T-cell (primary cell): ENCODE data around the gene CFAP46. TPM values are rescaled to one million over a fixed set of nuclear protein-coding genes. Genes with fewer than 3 reads are reported as not detected.

ENCODE experiments used
- ATAC-seq, 4 experiments: fragments of 200-7000 bp in 3 of 4; fragments of 150-1000 bp in 1 of 4; cut with Tn5 transposase; replicated peaks in 1 of 4; 1 replicate in 3 of 4; 2 replicates in 1 of 4; pipeline ENCODE4 v1.10.0; 2021; ENCODE audit warnings: moderate library complexity in 3 of 4, mild to moderate bottlenecking in 2 of 4, moderate number of reproducible peaks in 1 of 4
- CTCF ChIA-PET, 2 donors: fragments of 300-600 bp; sonication (Branson Sonifier 250); formaldehyde crosslinking; loops; one replicate each; lab custom pipeline; 2022; ENCODE audit warnings: antibody characterized with exemption in 2 of 2; lab: Charles Lee
- POLR2A ChIA-PET, 2 donors: fragments of 300-600 bp; sonication (Branson Sonifier 250); formaldehyde crosslinking; loops; one replicate each; lab custom pipeline; 2022; ENCODE audit warnings: antibody characterized with exemption in 2 of 2; lab: Charles Lee
- DNase-seq, 35 experiments: peaks; one replicate each; pipeline versions ENCODE4 v3.0.0 to v3.0.0-alpha.2; 2013 to 2023
- H3K27ac ChIP-seq: one replicate; pipeline ENCODE4 v1.5.1; 2013; ENCODE audit warnings: low read length
- H3K27me3 ChIP-seq, 2 experiments: replicated peaks in 1 of 2; 1 replicate in 1 of 2; 2 replicates in 1 of 2; pipeline versions ENCODE4 v1.6.1 to v1.7.0; 2013; ENCODE audit warnings: low read length in 1 of 2, mixed read lengths in 1 of 2; ENCODE audit not compliant: control insufficient read depth in 2 of 2, insufficient read depth in 2 of 2; ENCODE audit errors: extremely low read depth in 1 of 2
- H3K36me3 ChIP-seq, 2 donors: 1 replicate in 1 of 2; 2 replicates in 1 of 2; pipeline versions ENCODE4 v1.6.1 to v1.7.0; 2013; ENCODE audit warnings: low read length in 1 of 2; ENCODE audit not compliant: control insufficient read depth in 2 of 2, insufficient read depth in 1 of 2; ENCODE audit errors: extremely low read depth in 1 of 2
- H3K4me1 ChIP-seq, 2 experiments: 1 replicate in 1 of 2; 2 replicates in 1 of 2; pipeline versions ENCODE4 v1.6.1 to v1.7.0; 2013; ENCODE audit warnings: low read length in 2 of 2, mixed read lengths in 1 of 2; ENCODE audit not compliant: insufficient read depth in 2 of 2, control insufficient read depth in 1 of 2; ENCODE audit errors: extremely low read depth in 1 of 2
- H3K4me3 ChIP-seq, 2 donors: 1 replicate in 1 of 2; 2 replicates in 1 of 2; pipeline versions ENCODE4 v1.5.1 to v1.7.0; 2013; ENCODE audit warnings: mild to moderate bottlenecking in 2 of 2, low read length in 1 of 2, moderate library complexity in 1 of 2; ENCODE audit not compliant: control insufficient read depth in 1 of 2; ENCODE audit errors: extremely low read depth in 1 of 2
- H3K9me3 ChIP-seq: 2 replicates; pipeline ENCODE4 v1.7.0; 2013
- H3K27ac Mint-ChIP-seq, 2 donors: one replicate each; pipeline ENCODE4 v1.8.0; 2020 to 2021; ENCODE audit warnings: mild to moderate bottlenecking in 2 of 2, mixed read lengths in 2 of 2
- H3K27me3 Mint-ChIP-seq, 2 donors: one replicate each; pipeline ENCODE4 v1.8.0; 2021 to 2022; ENCODE audit warnings: mixed read lengths in 2 of 2
- H3K36me3 Mint-ChIP-seq: one replicate; pipeline ENCODE4 v1.8.0; 2021; ENCODE audit warnings: mixed read lengths
- H3K4me1 Mint-ChIP-seq, 3 donors: one replicate each; pipeline ENCODE4 v1.8.0; 2020 to 2022; ENCODE audit warnings: mixed read lengths in 3 of 3, mild to moderate bottlenecking in 1 of 3
- H3K4me3 Mint-ChIP-seq, 3 donors: one replicate each; pipeline ENCODE4 v1.8.0; 2020 to 2022; ENCODE audit warnings: mild to moderate bottlenecking in 3 of 3, mixed read lengths in 3 of 3, moderate library complexity in 3 of 3
- H3K9me3 Mint-ChIP-seq, 3 donors: one replicate each; pipeline ENCODE4 v1.8.0; 2020 to 2022; ENCODE audit warnings: mixed read lengths in 3 of 3
- WGBS: methylation state at CpG from one replicate; pipeline ENCODE4 v1.1.5; 2013; ENCODE audit warnings: missing lambda C conversion rate; ENCODE audit not compliant: insufficient coverage; 5-methylcytosine and 5-hydroxymethylcytosine counted together
- total RNA-seq, 35 experiments: library from RNA in 6 of 35; stranded (reverse) in 6 of 35; fragments of 120-200 nt in 1 of 35; gene quantifications; one replicate each; pipeline versions ENCODE4 v1.2.1 to v1.2.4 and lab custom pipeline; 2013 to 2026

The CFAP46 gene
- total RNA-seq, 5 donors from 2014 or later (not counting 1 experiment from before 2014, with no cell fraction given) = not detected

DNA sequence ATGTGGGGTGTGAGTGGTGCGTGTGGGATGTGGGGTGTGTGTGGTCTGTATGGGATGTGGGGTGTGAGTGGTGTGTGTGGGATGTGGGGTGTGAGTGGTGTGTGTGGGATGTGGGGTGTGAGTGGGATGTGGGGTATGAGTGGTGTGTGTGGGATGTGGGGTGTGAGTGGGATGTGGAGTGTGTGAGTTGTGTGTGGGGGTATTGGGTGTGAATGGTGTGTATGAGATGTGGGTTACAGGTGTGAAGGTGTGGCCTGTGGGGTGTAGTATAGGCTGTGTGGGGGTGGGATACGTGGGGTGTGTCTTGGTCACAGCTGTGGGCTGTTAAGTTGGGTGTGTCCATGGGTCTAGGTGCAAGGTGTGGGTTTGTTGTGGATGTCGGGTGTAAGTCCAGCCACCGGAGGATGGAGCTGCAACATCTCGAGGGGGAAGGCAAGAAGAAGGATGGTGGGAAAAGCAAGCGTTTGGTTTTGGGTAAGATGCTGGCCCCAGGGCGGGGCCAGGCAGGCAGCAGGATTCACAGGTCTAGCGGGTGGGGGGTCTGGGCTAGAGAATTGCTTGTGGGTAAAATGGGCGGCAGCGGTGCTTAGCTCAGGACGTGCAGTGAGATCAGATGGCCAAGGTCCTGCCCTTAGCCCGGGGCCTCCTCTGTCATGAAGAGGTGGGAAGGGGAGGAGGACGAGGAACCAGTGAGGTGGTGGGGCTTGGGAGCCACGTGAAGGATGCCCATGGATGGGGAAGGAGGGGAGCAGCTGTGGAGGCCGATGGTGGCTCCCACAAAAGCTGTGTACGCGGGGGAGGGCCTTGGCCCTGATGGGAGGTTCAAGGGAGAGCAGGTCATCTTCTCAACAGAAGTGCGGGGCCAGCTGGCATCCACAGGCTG lies 60.1 kb downstream of the CFAP46 start:
- no peak overlapping the region for H3K4me3 Mint-ChIP-seq
- no peaks in the 10 kb centered on the region for H3K4me1 ChIP-seq
- H3K27me3 ChIP-seq = peaks cover 0 to 29% of the 10 kb centered on the region in 2 experiments
- POLR2A ChIA-PET = no interaction called here
- no peaks in the 10 kb centered on the region for H3K9me3 Mint-ChIP-seq
- H3K27me3 Mint-ChIP-seq = peaks cover 7 to 11% of the 10 kb centered on the region in 2 donors
- peaks cover 0 to 1% (median 0%) of the 10 kb centered on the region in 3 donors for H3K4me1 Mint-ChIP-seq
- H3K36me3 ChIP-seq = no peaks in the 10 kb centered on the region
- ATAC-seq (no peak), DNase-seq (peak in 1 of 35 experiments; percentile 23)
- 79% methylated on average over 14 of the region's 18 CpGs for WGBS
- no peak overlapping the region for H3K4me3 ChIP-seq
- H3K9me3 ChIP-seq = no peaks in the 10 kb centered on the region
- no peak overlapping the region for H3K27ac ChIP-seq
- CTCF ChIA-PET = no interaction called here
- H3K27ac Mint-ChIP-seq = no peak overlapping the region
- H3K36me3 Mint-ChIP-seq = no peaks in the 10 kb centered on the region

GRCh38 chr10:132881186-132881920 lies 61.0 kb downstream of the CFAP46 start:
- peaks cover 0 to 1% (median 0%) of the 10 kb centered on the region in 3 donors for H3K4me1 Mint-ChIP-seq
- H3K27me3 ChIP-seq = peaks cover 0 to 38% of the 10 kb centered on the region in 2 experiments
- H3K27ac Mint-ChIP-seq = no peak overlapping the region
- CTCF ChIA-PET = no interaction called here
- peaks cover 12 to 15% of the 10 kb centered on the region in 2 donors for H3K27me3 Mint-ChIP-seq
- H3K27ac ChIP-seq = no peak overlapping the region
- no peaks in the 10 kb centered on the region for H3K36me3 ChIP-seq
- no peaks in the 10 kb centered on the region for H3K36me3 Mint-ChIP-seq
- ATAC-seq (no peak), DNase-seq (peak in 1 of 35 experiments; percentile 22)
- H3K4me3 ChIP-seq = no peak overlapping the region
- H3K9me3 Mint-ChIP-seq = no peaks in the 10 kb centered on the region
- WGBS = 87% methylated on average over 20 of the region's 23 CpGs
- H3K4me1 ChIP-seq = no peaks in the 10 kb centered on the region
- H3K9me3 ChIP-seq = no peaks in the 10 kb centered on the region
- POLR2A ChIA-PET = no interaction called here
- no peak overlapping the region for H3K4me3 Mint-ChIP-seq

- H3K4me1 ChIP-seq = no peaks in the 10 kb centered on the region
- ATAC-seq = peak in 1 of 4 experiments; percentile 14
- no peak overlapping the region for H3K27ac ChIP-seq
- DNase-seq = no peak
- no peaks in the 10 kb centered on the region for H3K36me3 ChIP-seq
- H3K36me3 Mint-ChIP-seq = no peaks in the 10 kb centered on the region
- H3K9me3 Mint-ChIP-seq = peaks cover 0 to under 1% (median 0%) of the 10 kb centered on the region in 3 donors
- no peak overlapping the region for H3K27ac Mint-ChIP-seq
- WGBS = 85% methylated on average over 28 of the region's 35 CpGs
- POLR2A ChIA-PET = no interaction called here
- peaks cover 0 to 1% (median 0%) of the 10 kb centered on the region in 3 donors for H3K4me1 Mint-ChIP-seq
- peaks cover 0 to 45% of the 10 kb centered on the region in 2 experiments for H3K27me3 ChIP-seq
- no peaks in the 10 kb centered on the region for H3K9me3 ChIP-seq
- peaks cover 22 to 23% of the 10 kb centered on the region in 2 donors for H3K27me3 Mint-ChIP-seq
- no peak overlapping the region for H3K4me3 ChIP-seq
- no peak overlapping the region for H3K4me3 Mint-ChIP-seq
- CTCF ChIA-PET = no interaction called here
Measured at GRCh38 chr10:132880128-132880981, 62.0 kb downstream of the CFAP46 start.

DNA sequence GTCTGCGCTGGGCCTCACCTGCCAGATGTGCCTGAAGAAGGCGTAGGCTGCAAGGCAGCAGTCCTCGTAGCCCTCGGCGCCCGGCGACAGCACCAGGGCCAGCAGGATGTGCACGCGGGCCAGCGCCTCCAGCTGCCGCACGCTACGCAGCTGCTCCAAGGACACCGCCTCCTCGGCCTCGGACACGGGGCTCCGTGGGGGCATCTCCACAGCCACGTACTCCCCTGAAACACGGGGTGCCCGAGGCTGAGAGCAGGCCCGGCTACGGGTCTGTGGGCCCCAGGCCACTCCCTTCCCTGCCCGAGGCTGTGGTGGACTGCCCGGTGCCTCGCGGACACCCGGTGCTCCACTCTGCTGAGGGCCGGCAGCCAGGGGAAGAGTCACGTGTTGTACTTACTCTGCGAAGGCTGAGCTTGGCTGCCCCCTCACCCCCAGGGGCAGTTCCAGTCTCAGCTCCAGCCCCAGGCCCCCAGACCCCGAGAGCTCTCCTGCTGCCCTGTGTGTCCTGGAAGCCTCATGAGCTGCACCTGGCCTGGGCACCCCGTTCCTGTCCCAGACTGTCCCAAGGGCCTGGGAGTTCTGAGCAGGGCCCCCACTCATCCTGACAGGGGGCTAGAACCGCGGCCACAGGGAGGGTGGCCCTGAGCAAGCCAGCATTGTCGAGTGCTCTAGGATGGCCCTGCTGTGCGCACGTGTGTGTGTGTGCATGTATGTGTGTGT lies 62.8 kb downstream of the CFAP46 start:
- H3K27me3 Mint-ChIP-seq = peaks cover 26 to 27% of the 10 kb centered on the region in 2 donors
- peak in 1 of 35 experiments; percentile 11 for DNase-seq
- H3K9me3 ChIP-seq = no peaks in the 10 kb centered on the region
- H3K36me3 Mint-ChIP-seq = no peaks in the 10 kb centered on the region
- H3K27ac Mint-ChIP-seq = no peak overlapping the region
- H3K36me3 ChIP-seq = no peaks in the 10 kb centered on the region
- peaks cover 0 to 4% (median 0%) of the 10 kb centered on the region in 3 donors for H3K9me3 Mint-ChIP-seq
- H3K4me1 ChIP-seq = no peaks in the 10 kb centered on the region
- no peak overlapping the region for H3K27ac ChIP-seq
- ATAC-seq = no peak
- H3K4me3 Mint-ChIP-seq = no peak overlapping the region
- ChIA-PET CTCF (no interaction called here), POLR2A (no interaction called here)
- H3K4me3 ChIP-seq = no peak overlapping the region
- WGBS = 38% methylated on average over 36 of the region's 38 CpGs
- peaks cover 0 to 1% (median 0%) of the 10 kb centered on the region in 3 donors for H3K4me1 Mint-ChIP-seq
- peaks cover 0 to 46% of the 10 kb centered on the region in 2 experiments for H3K27me3 ChIP-seq

GRCh38 chr10:132878730-132879407 lies 63.5 kb downstream of the CFAP46 start:
- DNase-seq (no peak), ATAC-seq (no peak)
- Histone ChIP-seq H3K27ac (no peak overlapping the region), H3K9me3 (no peaks in the 10 kb centered on the region), H3K4me3 (no peak overlapping the region), H3K36me3 (no peaks in the 10 kb centered on the region), H3K4me1 (no peaks in the 10 kb centered on the region), H3K27me3 (peaks cover 0 to 41% of the 10 kb centered on the region in 2 experiments)
- Mint-ChIP-seq H3K9me3 (peaks cover 0 to 4% (median 0%) of the 10 kb centered on the region in 3 donors), H3K36me3 (no peaks in the 10 kb centered on the region), H3K4me1 (peaks cover 0 to 1% (median 0%) of the 10 kb centered on the region in 3 donors), H3K27me3 (peaks cover 26 to 27% of the 10 kb centered on the region in 2 donors), H3K27ac (no peak overlapping the region), H3K4me3 (no peak overlapping the region)
- ChIA-PET POLR2A (no interaction called here), CTCF (no interaction called here)
- 63% methylated on average over 25 of the region's 25 CpGs for WGBS
